H1 (cell line): ENCODE measurements around the gene SEL1L3. TPM values are rescaled to one million over a fixed set of nuclear protein-coding genes. Genes with fewer than 3 reads are reported as not detected.
A peak's percentile ranks its signal among the peaks of the same experiment; 100 is the strongest.

Source experiments
- CTCF ChIA-PET: fragments of 300-600 bp; sonication (Branson Sonifier 250); formaldehyde crosslinking; loops from one replicate; lab custom pipeline; 2021; ENCODE audit not compliant: partially characterized antibody; lab: Charles Lee
- POLR2A ChIA-PET: fragments of 300-600 bp; sonication (Branson Sonifier 250); formaldehyde crosslinking; loops from one replicate; lab custom pipeline; 2021; ENCODE audit warnings: inconsistent platforms; ENCODE audit not compliant: partially characterized antibody; lab: Charles Lee
- DNase-seq, 2 experiments: peaks; one replicate each; pipeline versions ENCODE4 v3.0.0 to v3.0.0-alpha.2; 2010 to 2022; ENCODE audit warnings: low spot score in 2 of 2, low read depth in 1 of 2, mixed read lengths in 1 of 2
- FAIRE-seq: peaks from 2 replicates; lab custom pipeline; 2011; peaks lifted over from hg19 to GRCh38; lab: Jason Lieb, UNC
- H2AFZ ChIP-seq: 2 replicates; pipeline ENCODE4 v1.8.1; 2012; ENCODE audit warnings: low read length, inconsistent platforms
- H2AK5ac ChIP-seq: 2 replicates; pipeline ENCODE4 v1.6.1; 2013; ENCODE audit warnings: low read depth, low read length
- H2BK120ac ChIP-seq: replicated peaks from 2 replicates; pipeline ENCODE3; 2013; ENCODE audit warnings: low read depth, low read length, inconsistent platforms
- H2BK12ac ChIP-seq: 2 replicates; pipeline ENCODE4 v1.6.1; 2013; ENCODE audit warnings: low read depth, low read length
- H2BK15ac ChIP-seq: 2 replicates; pipeline ENCODE4 v1.6.1; 2013; ENCODE audit warnings: low read length
- H2BK20ac ChIP-seq: 2 replicates; pipeline ENCODE4 v1.6.1; 2013; ENCODE audit warnings: low read length
- H2BK5ac ChIP-seq: 2 replicates; pipeline ENCODE4 v1.6.1; 2013; ENCODE audit warnings: low read depth, low read length
- H3K14ac ChIP-seq: 2 replicates; pipeline ENCODE4 v1.6.1; 2013; ENCODE audit warnings: inconsistent platforms; ENCODE audit not compliant: insufficient read length
- H3K18ac ChIP-seq: 2 replicates; pipeline ENCODE4 v1.6.1; 2013; ENCODE audit warnings: low read length; ENCODE audit errors: extremely low read depth
- H3K23ac ChIP-seq: 2 replicates; pipeline ENCODE4 v1.6.1; 2013; ENCODE audit warnings: inconsistent platforms; ENCODE audit not compliant: insufficient read length
- H3K23me2 ChIP-seq: 2 replicates; pipeline ENCODE4 v1.6.1; 2013; ENCODE audit warnings: low read depth, low read length
- H3K27ac ChIP-seq: 2 replicates; pipeline ENCODE4 v1.6.1; 2011; ENCODE audit warnings: low read depth, low read length, inconsistent platforms
- H3K27me3 ChIP-seq, 4 experiments: replicated peaks in 1 of 4; 1 replicate in 1 of 4; 2 replicates in 3 of 4; pipeline versions ENCODE4 v1.6.1 to v1.8.1; 2011 to 2013; ENCODE audit warnings: low read length in 3 of 4, mild to moderate bottlenecking in 3 of 4, inconsistent platforms in 2 of 4, mixed read lengths in 2 of 4, moderate library complexity in 1 of 4; ENCODE audit not compliant: control insufficient read depth in 3 of 4, insufficient read depth in 3 of 4; ENCODE audit errors: extremely low read depth in 1 of 4
- H3K36me3 ChIP-seq, 4 experiments: 2 replicates each; pipeline versions ENCODE4 v1.6.1 to v1.8.1; 2011 to 2013; ENCODE audit warnings: mild to moderate bottlenecking in 4 of 4, low read length in 3 of 4, moderate library complexity in 2 of 4, control low read depth in 1 of 4, inconsistent platforms in 1 of 4; ENCODE audit not compliant: insufficient read depth in 4 of 4, control insufficient read depth in 2 of 4
- H3K4ac ChIP-seq: replicated peaks from 2 replicates; pipeline ENCODE3; 2013; ENCODE audit warnings: low read length, low read depth, mixed read lengths, inconsistent platforms; ENCODE audit not compliant: insufficient read length
- H3K4me1 ChIP-seq, 4 experiments: replicated peaks in 1 of 4; 1 replicate in 1 of 4; 2 replicates in 3 of 4; pipeline versions ENCODE4 v1.6.1 to v1.8.1; 2011 to 2013; ENCODE audit warnings: low read length in 3 of 4, inconsistent platforms in 2 of 4, mixed read lengths in 1 of 4; ENCODE audit not compliant: insufficient read depth in 4 of 4, control insufficient read depth in 3 of 4
- H3K4me2 ChIP-seq, 2 experiments: 2 replicates each; pipeline versions ENCODE4 v1.6.1 to v1.8.1; 2011 to 2013; ENCODE audit warnings: low read depth in 2 of 2, low read length in 2 of 2, control low read depth in 1 of 2, inconsistent platforms in 1 of 2, mild to moderate bottlenecking in 1 of 2; ENCODE audit not compliant: insufficient read depth in 1 of 2
- H3K4me3 ChIP-seq, 4 experiments: fragments of 200-600, 300-600 bp in 1 of 4; sonication (generic), shearing (Covaris generic), sonication (Bioruptor Twin) in 1 of 4; 2 replicates each; pipeline versions ENCODE4 v1.5.1 to v1.8.1; 2011 to 2016; ENCODE audit warnings: low read length in 4 of 4, low read depth in 3 of 4, control low read depth in 2 of 4, inconsistent platforms in 2 of 4, mild to moderate bottlenecking in 2 of 4, mixed read lengths in 1 of 4, moderate library complexity in 1 of 4; ENCODE audit not compliant: insufficient read depth in 2 of 4; ENCODE audit errors: extremely low read depth in 1 of 4
- H3K56ac ChIP-seq: replicated peaks from 2 replicates; pipeline ENCODE3; 2013; ENCODE audit warnings: low read depth, mild to moderate bottlenecking, mixed read lengths, low read length, inconsistent platforms; ENCODE audit not compliant: insufficient read length
- H3K79me1 ChIP-seq: 2 replicates; pipeline ENCODE4 v1.6.1; 2013; ENCODE audit warnings: low read depth, low read length, control low read depth
- H3K79me2 ChIP-seq, 2 experiments: 2 replicates each; pipeline versions ENCODE4 v1.6.1 to v1.8.1; 2012 to 2013; ENCODE audit warnings: low read length in 2 of 2, mild to moderate bottlenecking in 2 of 2, inconsistent platforms in 1 of 2; ENCODE audit not compliant: insufficient read depth in 2 of 2, control insufficient read depth in 1 of 2
- H3K9ac ChIP-seq, 4 experiments: replicated peaks in 1 of 4; 1 replicate in 1 of 4; 2 replicates in 3 of 4; pipeline versions ENCODE4 v1.6.1 to v1.8.1; 2011 to 2013; ENCODE audit warnings: low read depth in 3 of 4, low read length in 3 of 4, control low read depth in 2 of 4, mild to moderate bottlenecking in 2 of 4, moderate library complexity in 2 of 4, inconsistent platforms in 1 of 4; ENCODE audit errors: extremely low read depth in 1 of 4
- H3K9me3 ChIP-seq, 2 experiments: 2 replicates each; pipeline versions ENCODE4 v1.6.1 to v1.8.1; 2012 to 2013; ENCODE audit warnings: mild to moderate bottlenecking in 2 of 2, moderate library complexity in 2 of 2, control low read depth in 1 of 2, inconsistent platforms in 1 of 2, low read depth in 1 of 2, low read length in 1 of 2, mixed read lengths in 1 of 2; ENCODE audit not compliant: insufficient read depth in 2 of 2
- H4K20me1 ChIP-seq, 2 experiments: replicated peaks in 1 of 2; 2 replicates each; pipeline versions ENCODE3 to v1.8.1; 2011 to 2013; ENCODE audit warnings: inconsistent platforms in 2 of 2, low read length in 2 of 2, mild to moderate bottlenecking in 1 of 2; ENCODE audit not compliant: insufficient read depth in 2 of 2, control insufficient read depth in 1 of 2
- H4K5ac ChIP-seq: 2 replicates; pipeline ENCODE4 v1.6.1; 2013; ENCODE audit warnings: low read length, low read depth, mixed read lengths, inconsistent platforms; ENCODE audit not compliant: insufficient read length
- H4K8ac ChIP-seq: 2 replicates; pipeline ENCODE4 v1.8.0; 2013; ENCODE audit warnings: mild to moderate bottlenecking, moderate library complexity, low read length, inconsistent platforms; ENCODE audit not compliant: insufficient read depth; ENCODE audit errors: extremely low read depth
- H4K91ac ChIP-seq: replicated peaks from 2 replicates; pipeline ENCODE3; 2013; ENCODE audit warnings: low read length, mixed read lengths, inconsistent platforms; ENCODE audit not compliant: insufficient read length
- CHD1 ChIP-seq: IDR thresholded peaks from 2 replicates; pipeline ENCODE4 v1.6.1; 2012; ENCODE audit warnings: low read depth, low read length, improper control_type of control experiment
- GABPA ChIP-seq: IDR thresholded peaks from 2 replicates; pipeline ENCODE4 v1.6.1; 2011; ENCODE audit warnings: mild to moderate bottlenecking, low read length, moderate library complexity, borderline replicate concordance; ENCODE audit not compliant: insufficient read depth
- JUND ChIP-seq: IDR thresholded peaks from 2 replicates; pipeline ENCODE4 v1.6.1; 2011; ENCODE audit warnings: mild to moderate bottlenecking, improper control_type of control experiment, low read length
- PHF8 ChIP-seq: fragments of 200-600 bp; sonication (generic); conservative IDR thresholded peaks from 2 replicates; pipeline ENCODE4 v1.7.1; 2012; ENCODE audit warnings: low read depth, mild to moderate bottlenecking, inconsistent platforms, low read length, moderate library complexity
- RXRA ChIP-seq: IDR thresholded peaks from 2 replicates; pipeline ENCODE4 v1.6.1; 2011; ENCODE audit warnings: low read depth, mild to moderate bottlenecking, low read length, moderate library complexity; ENCODE audit not compliant: insufficient read depth
- SP1 ChIP-seq: IDR thresholded peaks from 2 replicates; pipeline ENCODE4 v1.6.1; 2011; ENCODE audit warnings: low read depth, low read length
- TAF1 ChIP-seq: IDR thresholded peaks from 2 replicates; pipeline ENCODE4 v1.6.1; 2011; ENCODE audit warnings: mild to moderate bottlenecking, low read depth, low read length
- WGBS, 2 experiments: shearing (Covaris generic) in 1 of 2; methylation state at CpG; one replicate each; pipeline versions ENCODE4 v1.1.6 to v1.1.7; 2013 to 2015; ENCODE audit warnings: low lambda C conversion rate in 2 of 2, mixed read lengths in 2 of 2, inconsistent platforms in 1 of 2, low coverage in 1 of 2, missing lambda C conversion rate in 1 of 2; ENCODE audit not compliant: insufficient replicate concordance in 2 of 2, insufficient coverage in 1 of 2, insufficient read length in 1 of 2; ENCODE audit errors: extremely low coverage in 1 of 2, missing lambda C conversion rate in 1 of 2; 5-methylcytosine and 5-hydroxymethylcytosine counted together
- polyA plus RNA-seq, 7 experiments: library from polyadenylated mRNA; depleted of rRNA in 3 of 7; stranded (reverse) in 5 of 7; unstranded in 2 of 7; fragments of >200 nt in 5 of 7; fragments of 200-250 nt in 2 of 7; gene quantifications; 1 replicate in 5 of 7; 2 replicates in 1 of 7; 4 replicates in 1 of 7; pipeline versions ENCODE4 v1.2.1 to v1.2.3, GENCODE V29; 2011 to 2013; ENCODE audit warnings: missing spikeins in 2 of 7, mixed read lengths in 2 of 7
- total RNA-seq: library from RNA; stranded (reverse); fragmentation: NEBNext Ultra II Directional; extraction: Animal tissue kit (Norgen Biotek cat#: 25700); gene quantifications from 2 replicates; pipeline ENCODE4 v1.2.1, GENCODE V29; 2021
- TF ChIP-seq, protein P1 (sequence below): IDR thresholded peaks from 2 replicates; pipeline ENCODE4 v1.6.1; 2011; ENCODE audit warnings: low read depth, mild to moderate bottlenecking, low read length; ENCODE audit not compliant: insufficient read depth

The SEL1L3 gene
- total and polyA plus RNA-seq, 2 of the 8 experiments (the other 6 are each of a cell fraction or from before 2014, with no cell fraction given), result 18.2 to 54.0 TPM

DNA sequence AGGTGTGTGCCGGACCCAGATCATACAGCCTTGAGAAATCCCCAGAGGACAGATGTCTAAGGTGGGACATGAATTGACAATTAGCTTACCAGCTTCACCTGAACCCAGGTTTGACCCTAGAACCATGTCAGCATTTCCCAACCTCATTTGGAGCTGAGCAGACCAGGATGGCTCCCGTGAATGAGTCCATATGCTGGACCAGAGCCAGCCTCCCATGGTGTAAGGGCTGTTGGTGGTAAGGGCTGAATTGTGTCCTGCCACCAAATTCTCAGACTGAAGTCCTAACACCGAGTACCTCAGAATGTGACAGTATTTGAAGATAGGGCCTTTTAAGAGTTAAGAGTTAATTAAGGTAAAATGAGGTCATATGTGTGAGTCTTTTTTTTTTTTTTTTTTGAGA is 118.8 kb downstream of the SEL1L3 start:
- DNase-seq (no peak), FAIRE-seq (no peak)
- 83% methylated on average over 3 of the region's 3 CpGs; no CpG with 5 or more reads in 1 of the 2 experiments for WGBS, 2 experiments
- no peak overlapping the region for H2BK20ac ChIP-seq
- no peak overlapping the region for H3K4ac ChIP-seq
- H2BK120ac ChIP-seq, result no peak overlapping the region
- H3K9ac ChIP-seq, result no peak overlapping the region
- no peak overlapping the region for H3K23ac ChIP-seq
- H3K79me2 ChIP-seq, result no peaks in the 10 kb centered on the region
- H3K18ac ChIP-seq, result no peak overlapping the region
- no peak overlapping the region for H2AFZ ChIP-seq
- no peak overlapping the region for H3K27ac ChIP-seq
- 0 out of 2 replicates have a peak overlapping the region, but pooled peaks have one; percentile 29 for H2BK15ac ChIP-seq
- H3K23me2 ChIP-seq, result no peaks in the 10 kb centered on the region; the same call in 1 of the 2 replicates
- no peak overlapping the region for H3K4me2 ChIP-seq
- H4K5ac ChIP-seq, result no peak overlapping the region
- no peak overlapping the region for H2AK5ac ChIP-seq
- no peak overlapping the region for H2BK12ac ChIP-seq
- H3K9me3 ChIP-seq, result no peaks in the 10 kb centered on the region
- H3K4me3 ChIP-seq, result no peak overlapping the region
- no peak overlapping the region for H4K8ac ChIP-seq
- H3K14ac ChIP-seq, result no peak overlapping the region
- no peak overlapping the region for H3K56ac ChIP-seq
- ChIA-PET CTCF (interaction anchor here (1.0 to 6.0 kb wide), 4 partner anchors 24 to 303 kb away, joined by 3 to 36 read pairs (median 10); no protein-coding TSS in a partner anchor), POLR2A (no interaction called here)
- H3K27me3 ChIP-seq, result no peaks in the 10 kb centered on the region
- no peak overlapping the region for H2BK5ac ChIP-seq
- no peaks in the 10 kb centered on the region for H3K4me1 ChIP-seq
- H4K20me1 ChIP-seq, result no peaks in the 10 kb centered on the region
- TF ChIP-seq, protein P1, sequence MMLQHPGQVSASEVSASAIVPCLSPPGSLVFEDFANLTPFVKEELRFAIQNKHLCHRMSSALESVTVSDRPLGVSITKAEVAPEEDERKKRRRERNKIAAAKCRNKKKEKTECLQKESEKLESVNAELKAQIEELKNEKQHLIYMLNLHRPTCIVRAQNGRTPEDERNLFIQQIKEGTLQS, result no peak
- no peak for TF ChIP-seq GABPA
- TF ChIP-seq JUND, result no peak
- no peak for TF ChIP-seq TAF1
- TF ChIP-seq PHF8, result no peak
- no peak for TF ChIP-seq SP1
- TF ChIP-seq CHD1, result no peak
- no peak for TF ChIP-seq RXRA
- no peak overlapping the region for H4K91ac ChIP-seq
- H3K36me3 ChIP-seq, result peaks cover 0 to 4% (median 0%) of the 10 kb centered on the region in 4 experiments; a peak in 1 of 8 replicates
- no peaks in the 10 kb centered on the region; the same call in 1 of the 2 replicates for H3K79me1 ChIP-seq
